GM11168 (cell line): ENCODE results near the gene GMNN.

Experiments
- in situ Hi-C: fragments of 300-500 bp; cut with MboI; formaldehyde crosslinking; loops from one replicate; pipeline ENCODE4 v1.12.0; 2022; ENCODE audit warnings: low sequenced_read_pairs; ENCODE audit not compliant: unreplicated experiment

The GMNN gene

GRCh38 chr6:24798740-24799540 is 24.2 kb downstream of the GMNN start, which contains the start of gene ARMH2:
TSS of gene ARMH2 (minus strand) at chr6:24798917. CDS start at chr6:24798857, 60 bp downstream.
- in situ Hi-C loops, result no loop called here

- in situ Hi-C loops, result no loop called here
Observed at GRCh38 chr6:24799541-24799915, 24.8 kb downstream of the GMNN start.

GRCh38 chr6:24802271-24803059 is 27.7 kb downstream of the GMNN start:
- in situ Hi-C loops, result no loop called here

GRCh38 chr6:24807584-24807983 is 32.8 kb downstream of the GMNN start:
- in situ Hi-C loops, result no loop called here

- in situ Hi-C loops, result no loop called here
Observed at GRCh38 chr6:24809728-24810127, 35.0 kb downstream of the GMNN start.

- in situ Hi-C loops, result no loop called here
Observed at GRCh38 chr6:24818346-24818745, 43.6 kb downstream of the GMNN start.

- in situ Hi-C loops, result no loop called here
Observed at GRCh38 chr6:24821860-24822444, 47.2 kb downstream of the GMNN start.

- in situ Hi-C loops, result no loop called here
Observed at GRCh38 chr6:24822696-24823095, 48.0 kb downstream of the GMNN start.

- in situ Hi-C loops, result no loop called here
Observed at GRCh38 chr6:24823185-24823584, 48.4 kb downstream of the GMNN start.

GRCh38 chr6:24824142-24824938 is 49.6 kb downstream of the GMNN start:
- in situ Hi-C loops, result no loop called here

- in situ Hi-C loops, result no loop called here
Observed at GRCh38 chr6:24825130-24825630, 50.4 kb downstream of the GMNN start.

GRCh38 chr6:24827162-24827561 is 52.4 kb downstream of the GMNN start:
- in situ Hi-C loops, result no loop called here

- in situ Hi-C loops, result no loop called here
Observed at GRCh38 chr6:24827970-24828369, 53.2 kb downstream of the GMNN start.

GRCh38 chr6:24829657-24830056 is 54.9 kb downstream of the GMNN start:
- in situ Hi-C loops, result no loop called here

GRCh38 chr6:24831771-24832716 is 57.3 kb downstream of the GMNN start:
- in situ Hi-C loops, result no loop called here

GRCh38 chr6:24832794-24833193 is 58.1 kb downstream of the GMNN start:
- in situ Hi-C loops, result no loop called here

- in situ Hi-C loops, result no loop called here
Observed at GRCh38 chr6:24833711-24834386, 59.1 kb downstream of the GMNN start.
